SKM-1 treated with dmso at 0.1 percent for 144 hours (cell line): ENCODE measurements around the gene PPP6C.
A peak's percentile ranks its signal among the peaks of the same experiment; 100 is the strongest.
"Not testable (repeated sequence)": the region's sequence is repeated elsewhere in the genome, so short reads cannot be mapped to it uniquely, and the experiment has no call there.

Experiments used
- DNase-seq: peaks from one replicate; lab custom pipeline; 2025; ENCODE audit not compliant: unreplicated experiment; lab: John Stamatoyannopoulos, UW

PPP6C gene

DNA sequence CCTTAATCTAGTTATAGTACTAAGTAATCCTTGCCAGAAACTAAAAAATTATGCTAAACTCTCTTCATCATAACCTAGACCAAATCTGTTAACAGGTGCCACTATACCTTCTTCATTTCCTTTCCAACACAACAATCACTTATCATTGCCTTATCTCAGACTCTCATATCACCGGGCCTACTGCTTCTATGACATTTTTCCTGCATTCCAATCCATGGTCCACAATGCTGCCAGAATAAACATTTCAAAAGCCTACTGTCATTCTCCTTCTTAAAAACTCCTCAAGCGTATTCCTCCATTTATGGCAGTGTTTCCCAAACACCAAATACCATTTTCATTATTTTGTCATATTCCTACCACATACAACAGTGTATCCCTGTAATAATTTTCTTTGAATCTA lies 6.5 kb downstream of the PPP6C start:
- no peak for DNase-seq

DNA sequence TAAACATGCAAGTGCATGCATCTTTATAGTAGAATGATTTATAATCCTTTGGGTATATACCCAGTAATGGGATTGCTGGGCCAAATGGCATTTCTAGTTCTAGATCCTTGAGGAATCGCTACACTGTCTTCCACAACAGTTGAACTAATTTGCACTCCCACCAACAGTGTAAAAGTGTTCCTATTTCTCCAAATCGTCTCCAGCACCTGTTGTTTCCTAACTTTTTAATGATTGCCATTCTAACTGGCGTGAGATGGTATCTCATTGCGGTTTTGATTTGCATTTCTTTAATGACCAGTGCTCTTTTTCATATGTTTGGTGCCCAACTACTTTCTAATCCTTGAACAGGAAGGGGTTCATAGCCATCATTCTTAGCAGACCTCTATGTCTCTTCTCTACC lies 7.8 kb downstream of the PPP6C start:
- not testable (repeated sequence) for DNase-seq

DNA sequence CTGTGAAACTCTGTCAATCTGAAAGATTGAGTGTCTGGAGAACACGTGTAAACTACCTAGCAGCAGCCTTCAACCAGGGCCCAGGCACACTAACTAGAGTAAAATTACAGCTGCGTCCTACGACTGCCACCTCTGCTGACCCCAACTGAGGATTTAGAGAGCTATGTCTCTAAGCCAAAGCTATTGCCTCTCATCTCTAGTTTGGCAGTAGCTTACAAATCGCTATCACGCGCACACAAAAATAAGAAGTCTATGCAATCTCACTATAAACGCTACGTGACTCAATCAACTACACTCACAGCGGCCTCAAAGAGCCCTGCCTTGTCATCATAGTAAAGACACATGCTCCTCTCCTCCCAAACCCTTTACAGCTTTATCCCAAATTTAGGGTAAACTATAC lies 8.7 kb downstream of the PPP6C start:
- DNase-seq = no peak

- not testable (repeated sequence) for DNase-seq
Measured at GRCh38 chr9:125179776-125180175, 9.8 kb downstream of the PPP6C start.

DNA sequence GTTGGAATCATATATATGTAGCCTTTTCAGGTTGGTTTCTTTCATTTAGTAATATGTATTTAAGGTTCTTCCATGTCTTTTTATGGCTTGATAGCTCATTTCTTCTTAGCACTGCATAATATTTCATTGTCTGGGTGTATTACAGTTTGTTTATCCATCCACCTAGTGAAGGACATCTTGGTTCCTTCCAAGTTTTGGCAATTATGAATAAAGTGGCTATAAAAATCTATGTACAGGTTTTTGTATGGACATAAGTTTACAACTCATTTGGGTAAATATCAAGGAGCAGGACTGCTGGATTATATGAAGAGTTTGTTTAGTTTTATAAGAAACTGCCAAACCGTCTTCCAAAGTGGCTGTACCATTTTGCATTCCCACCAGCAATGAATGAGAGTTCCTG lies 11.7 kb downstream of the PPP6C start:
- DNase-seq = no peak

GRCh38 chr9:125176636-125177035 lies 13.0 kb downstream of the PPP6C start:
- DNase-seq = no peak

- no peak for DNase-seq
Measured at GRCh38 chr9:125172031-125172755, 17.4 kb downstream of the PPP6C start.

DNA sequence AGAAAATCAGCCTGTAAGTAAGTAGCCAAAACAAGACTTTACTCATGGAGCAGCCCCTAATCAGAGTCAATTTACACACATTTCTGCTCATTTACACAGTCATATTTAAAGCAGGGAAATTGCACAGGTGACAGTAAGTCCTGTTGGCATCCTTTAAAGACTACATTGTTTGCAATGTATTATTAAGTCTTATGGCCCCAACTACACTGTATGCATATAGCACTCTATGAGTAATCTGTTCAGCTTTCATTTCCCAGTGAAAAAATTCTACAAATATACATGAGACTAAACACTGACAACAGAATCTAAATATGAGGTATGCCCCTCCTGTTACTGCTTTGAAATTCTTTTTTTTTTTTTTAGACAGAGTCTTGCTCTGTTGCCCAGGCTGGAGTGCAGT lies 19.7 kb downstream of the PPP6C start:
- no peak for DNase-seq

DNA sequence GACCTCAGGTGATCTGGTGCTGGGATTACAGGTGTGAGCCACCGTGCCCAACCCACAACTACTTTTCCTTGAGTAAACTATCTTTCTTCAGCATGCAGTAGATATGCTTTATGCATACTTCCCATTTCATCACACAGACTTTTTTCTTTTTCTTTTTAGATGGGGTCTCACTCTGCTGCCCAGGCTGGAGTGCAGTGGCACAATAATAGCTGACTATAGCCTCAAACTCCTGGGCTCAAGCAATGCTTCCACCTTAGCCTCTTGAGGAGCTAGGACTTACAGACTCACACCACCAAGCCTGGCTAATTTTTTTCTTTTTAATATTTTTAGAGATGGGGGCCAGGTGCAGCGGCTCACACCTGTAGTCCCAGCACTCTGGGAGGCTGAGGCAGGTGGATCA lies 22.8 kb downstream of the PPP6C start:
- DNase-seq = no peak

- DNase-seq = not testable (repeated sequence)
Measured at GRCh38 chr9:125162891-125163290, 26.7 kb downstream of the PPP6C start.

GRCh38 chr9:125161284-125161918 lies 28.2 kb downstream of the PPP6C start:
- no peak for DNase-seq

GRCh38 chr9:125160750-125161149 lies 28.9 kb downstream of the PPP6C start:
- DNase-seq = no peak

DNA sequence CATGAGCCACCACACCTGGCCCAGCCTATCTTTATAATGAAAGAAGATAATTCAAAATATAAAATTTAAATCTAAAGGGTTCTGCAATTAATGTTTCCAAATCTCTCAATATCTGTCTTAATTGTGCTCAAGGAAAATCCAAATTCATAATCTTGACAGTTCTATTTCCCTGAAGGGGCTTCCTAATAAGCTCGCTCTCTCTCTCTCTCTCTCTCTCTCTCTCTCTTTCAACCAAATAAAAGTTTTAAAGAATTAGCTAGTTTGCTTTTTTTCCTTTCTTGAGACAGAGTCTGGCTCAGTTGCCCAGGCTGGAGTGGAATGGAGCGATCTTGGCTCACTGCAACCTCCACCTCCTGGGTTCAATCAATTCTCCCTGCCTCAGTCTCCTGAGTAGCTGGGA lies 33.1 kb downstream of the PPP6C start:
- DNase-seq = no peak

GRCh38 chr9:125153712-125154367 lies 35.8 kb downstream of the PPP6C start:
- no peak for DNase-seq

DNA sequence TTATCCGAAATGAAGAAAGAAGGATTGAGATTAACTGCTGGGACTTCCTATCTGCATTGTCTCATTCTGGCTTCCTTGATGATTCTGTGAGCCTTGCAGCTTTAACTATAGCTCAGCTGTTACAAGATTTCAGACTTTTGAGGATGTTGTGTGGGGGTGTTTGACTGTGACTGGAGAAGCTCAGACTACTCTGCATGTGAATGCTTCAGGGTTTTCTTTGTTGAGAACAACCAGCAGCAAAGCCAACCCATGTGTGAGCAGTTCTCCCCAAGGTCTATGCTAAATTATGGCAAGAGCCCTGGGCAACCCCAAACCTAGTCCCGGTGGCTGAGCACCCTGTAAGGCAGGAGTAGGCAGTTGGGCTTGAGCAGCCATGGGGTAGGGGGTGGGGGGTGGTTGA lies 37.9 kb downstream of the PPP6C start:
- DNase-seq = no peak

DNA sequence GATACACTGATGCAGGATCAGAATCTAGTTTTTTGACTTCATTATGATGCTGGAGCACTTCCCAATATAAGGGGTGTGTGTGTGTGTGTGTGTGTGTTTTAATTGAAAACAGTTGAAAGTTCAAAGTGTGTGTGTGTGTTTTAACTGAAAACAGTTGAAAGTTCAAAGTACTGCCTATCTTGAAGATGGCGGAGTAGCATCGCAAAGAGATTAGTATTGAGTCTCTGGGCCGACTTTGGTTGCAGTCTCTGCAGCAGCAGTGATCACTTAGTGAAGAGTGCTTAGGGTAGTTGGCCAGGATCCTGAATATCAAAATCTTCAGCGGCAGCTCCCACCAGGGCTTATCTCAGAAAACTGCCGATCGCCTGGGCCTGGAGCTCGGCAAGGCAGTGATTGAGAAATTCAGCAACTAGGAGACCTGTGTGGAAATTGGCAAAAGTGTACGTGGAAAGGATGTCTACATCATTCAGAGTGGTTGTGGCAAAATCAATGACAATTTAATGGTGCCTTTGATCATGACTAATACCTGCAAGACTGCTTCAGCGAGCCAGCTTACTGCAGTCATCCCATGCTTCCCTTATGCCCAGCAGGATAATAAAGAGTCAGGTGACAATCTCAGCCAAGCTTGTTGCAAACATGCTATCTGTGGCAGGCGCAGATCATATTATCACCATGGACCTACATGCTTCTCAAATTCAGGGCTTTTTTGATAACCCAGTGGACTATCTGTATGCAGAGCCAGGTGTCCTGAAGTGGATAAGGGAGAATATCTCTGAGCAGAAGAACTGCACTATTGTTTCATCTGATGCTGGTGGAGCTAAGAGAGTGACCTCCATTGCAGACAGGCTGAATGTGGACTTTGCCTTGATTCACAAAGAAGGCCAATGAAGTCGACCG lies 39.0 kb downstream of the PPP6C start:
- DNase-seq = no peak

GRCh38 chr9:125147401-125147951 lies 42.1 kb downstream of the PPP6C start:
- DNase-seq = no peak

- DNase-seq = no peak
Measured at GRCh38 chr9:125146247-125146646, 43.4 kb downstream of the PPP6C start.

DNA sequence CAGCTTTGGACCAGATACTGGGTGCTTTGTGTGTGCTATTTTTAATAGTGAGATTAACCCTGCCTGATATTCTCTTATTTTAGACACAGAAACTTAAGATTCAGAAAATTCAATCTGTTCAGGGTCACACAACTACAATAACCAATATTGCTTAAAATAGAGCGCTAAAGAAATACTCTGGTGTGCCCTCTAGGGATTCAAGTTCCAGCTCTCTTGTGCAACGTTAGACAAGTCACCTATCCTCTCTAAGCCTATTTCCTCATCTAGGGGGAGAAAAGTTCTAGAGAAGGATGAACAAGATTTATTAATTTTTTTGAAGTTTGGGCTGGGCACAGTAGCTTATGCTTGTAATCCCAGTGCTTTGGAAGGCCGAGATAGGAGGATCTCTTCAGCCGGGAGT lies 44.2 kb downstream of the PPP6C start:
- DNase-seq = no peak

DNA sequence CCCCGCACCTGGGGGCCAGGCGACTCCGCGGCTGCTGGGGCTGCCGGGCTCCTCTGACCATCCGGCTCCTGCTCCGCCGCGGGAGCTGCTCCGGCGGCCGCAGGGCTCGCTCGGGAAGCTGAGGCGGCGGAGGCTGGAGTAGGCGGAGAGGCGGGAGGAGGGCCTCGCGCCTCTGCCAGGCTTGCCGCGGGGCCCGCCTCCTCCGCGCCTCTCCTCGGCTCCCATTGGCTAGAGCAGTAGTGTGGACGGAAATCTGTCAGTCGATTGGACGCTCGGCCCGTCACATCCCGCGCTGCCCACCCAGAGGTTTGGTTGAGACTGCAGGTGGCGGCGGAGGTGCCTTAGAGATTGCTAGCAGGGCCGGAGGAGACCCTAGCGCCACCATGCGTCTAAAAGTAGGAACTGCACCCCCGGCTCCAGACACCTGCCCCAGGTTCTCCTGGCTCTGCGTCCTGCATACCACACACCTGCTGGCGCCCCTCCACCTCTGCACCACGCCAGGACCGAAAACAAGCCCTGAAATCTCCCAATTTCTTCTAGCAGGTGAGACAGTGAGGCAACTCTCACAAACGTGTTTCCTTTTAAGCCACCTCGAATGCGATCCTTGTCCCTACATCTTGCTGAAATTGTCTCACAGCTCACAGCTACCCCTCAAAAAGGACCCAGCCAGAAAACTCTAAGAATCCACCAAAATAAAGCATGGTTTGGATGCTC lies 46.1 kb downstream of the PPP6C start, which contains the start of gene SCAI:
TSS of gene SCAI (minus strand) at position 152 of the 714 bp plus-strand sequence. CDS start at position 61, 91 bp downstream.
- peak; percentile 99 for DNase-seq
